HG03139 (cell line): ENCODE measurements around the gene C8A.

Experiments
- ATAC-seq: cut with Tn5 transposase; IDR thresholded peaks from one replicate; pipeline ENCODE4 v1.9.1; 2021; ENCODE audit not compliant: unreplicated experiment

The C8A gene

DNA sequence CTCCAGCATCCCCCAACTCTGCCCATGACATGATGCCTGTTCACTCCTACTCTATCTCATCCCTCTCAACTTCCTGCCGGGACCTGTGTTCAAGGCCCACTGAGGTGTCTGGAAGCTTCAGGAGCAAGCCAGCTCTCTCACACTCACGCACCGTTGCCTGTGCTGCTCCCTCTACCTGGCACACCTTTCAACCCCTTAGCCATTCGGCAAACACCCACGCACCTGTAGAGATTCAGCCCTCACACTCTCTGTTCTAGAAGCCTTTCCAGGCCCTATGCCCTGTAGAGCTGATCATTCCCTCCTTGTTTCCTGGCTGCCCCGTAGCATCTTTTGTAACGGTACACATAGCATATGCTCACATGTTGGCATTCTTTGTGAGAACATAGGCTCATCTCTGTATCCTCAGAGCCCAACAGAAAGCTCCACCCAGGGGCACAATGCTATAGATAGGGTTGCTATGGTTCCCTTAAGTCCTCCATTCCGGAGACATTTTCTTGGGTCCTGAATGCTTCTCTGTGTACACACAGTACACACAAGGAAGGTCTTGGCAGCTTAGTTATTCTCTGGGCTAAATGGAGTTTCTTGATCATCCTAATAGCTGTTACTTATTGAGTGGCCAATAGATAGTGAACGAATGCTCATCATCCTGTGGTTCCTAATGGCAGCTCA is 109.9 kb downstream of the C8A start:
- no peak for ATAC-seq

DNA sequence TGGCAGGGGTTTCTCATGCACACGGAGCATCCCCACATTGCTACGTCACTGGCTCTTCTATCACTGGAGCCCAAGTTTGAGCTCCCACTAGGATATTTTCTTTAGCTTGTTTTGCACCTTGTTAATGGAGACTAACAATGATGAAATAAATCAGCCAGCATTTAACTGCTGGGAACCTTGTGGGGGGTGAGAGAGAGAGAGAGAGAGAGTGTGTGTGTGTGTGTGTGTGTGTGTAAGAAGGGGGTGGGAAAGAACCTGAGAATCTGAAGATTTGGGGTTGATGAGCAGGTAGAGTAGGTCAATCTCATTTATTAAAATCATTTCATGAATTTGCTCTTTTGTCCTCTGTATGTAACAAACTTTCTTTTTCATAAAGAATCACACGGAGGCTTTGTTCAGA is 110.6 kb downstream of the C8A start:
- no peak for ATAC-seq

DNA sequence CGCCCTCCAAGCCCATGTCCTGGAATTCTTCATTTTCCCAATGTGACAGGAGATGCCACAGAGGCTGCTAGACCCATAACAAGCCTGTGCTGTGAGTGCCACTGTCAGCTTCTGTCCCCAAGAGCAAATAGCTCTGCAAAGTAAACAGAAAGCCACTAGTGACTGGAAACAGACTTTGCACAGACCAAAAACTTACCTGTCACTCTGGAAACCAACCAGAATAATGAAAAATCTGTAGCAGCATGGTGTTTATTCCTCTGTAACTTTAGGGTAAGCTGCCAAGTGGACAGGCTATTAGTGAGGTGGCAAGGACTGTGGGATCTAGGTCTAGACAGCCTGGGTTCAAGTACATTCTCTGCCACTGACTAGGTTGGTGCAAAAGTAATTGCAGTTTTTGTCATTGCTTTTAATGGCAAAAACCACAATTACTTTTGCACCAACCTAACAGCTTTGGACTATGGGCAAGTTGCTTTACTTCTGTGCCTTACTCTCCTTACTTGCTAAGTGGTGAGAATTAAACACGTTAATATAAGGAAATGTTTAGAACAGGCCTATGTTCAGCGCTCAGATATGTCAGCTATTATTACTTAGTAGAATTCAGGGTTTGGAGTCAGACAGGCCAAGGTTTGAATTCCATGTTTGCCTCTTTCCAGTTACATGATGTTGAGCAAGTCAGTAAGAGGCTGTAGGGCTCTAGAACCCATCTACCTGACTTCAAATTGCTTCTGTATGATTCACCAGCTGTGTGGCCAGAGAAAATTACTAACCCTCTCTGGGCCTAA is 111.5 kb downstream of the C8A start, which contains the start of gene C8B:
C8B (minus strand) TSS at position 100 of the 782 bp plus-strand sequence; CDS start at position 33, 67 bp downstream.
- ATAC-seq: no peak

DNA sequence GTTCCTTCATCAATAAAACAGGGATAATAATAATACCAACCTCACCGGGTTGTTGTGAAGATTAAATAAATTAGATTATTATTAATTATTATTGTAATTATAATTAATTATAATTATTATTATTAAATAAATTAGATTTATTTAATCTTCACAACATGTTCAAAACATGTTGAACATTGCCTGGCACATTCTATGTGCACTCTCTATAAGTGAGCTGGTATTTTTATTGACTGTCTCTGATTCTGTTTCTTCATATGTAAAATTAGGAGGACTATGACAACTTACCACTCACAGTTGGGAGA is 112.1 kb downstream of the C8A start:
- no peak for ATAC-seq

DNA sequence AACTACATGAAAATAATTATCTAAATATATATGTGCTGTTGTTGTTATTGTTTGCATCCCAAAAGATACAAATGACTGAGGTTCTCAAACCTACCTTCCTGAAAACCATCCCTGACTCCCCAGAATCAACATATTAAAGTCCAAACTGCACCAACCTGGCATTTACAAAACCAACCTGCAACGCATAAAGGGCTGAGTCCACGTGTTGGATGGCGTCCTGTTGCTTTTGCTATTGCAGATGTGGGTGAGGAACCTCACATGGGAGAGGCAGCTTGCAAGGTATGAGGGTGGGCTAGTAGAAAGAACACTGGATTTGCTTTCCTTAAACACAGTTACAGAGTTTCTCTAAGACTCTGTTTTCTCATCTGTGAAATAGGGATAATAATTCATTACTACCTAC is 112.8 kb downstream of the C8A start:
- ATAC-seq: no peak
